Measurements from ENCODE around the gene UBE3B. TPM values are rescaled to one million over a fixed set of nuclear protein-coding genes. Genes with fewer than 3 reads are reported as not detected.
"Not testable (repeated sequence)": the region's sequence is repeated elsewhere in the genome, so short reads cannot be mapped to it uniquely, and the experiment has no call there.

The UBE3B gene
- polyA plus RNA-seq: 23.3 TPM

- Mint-ChIP-seq H3K4me1 (peaks cover 26 to 43% (median 30%) of the 10 kb centered on the region in 3 donors), H3K36me3 (no peaks in the 10 kb centered on the region), H3K27ac (peak within 1 kb of the TSS; percentile 94 to 99 (median 99)), H3K27me3 (no peaks in the 10 kb centered on the region), H3K4me3 (peak within 1 kb of the TSS; percentile 96 to 100 (median 98)), H3K9me3 (no peaks in the 10 kb centered on the region)
These were observed at the start of gene UBE3B, which contains the start of gene KCTD10 for GRCh38 chr12:109477185-109477962. TSS of gene UBE3B (plus strand) at chr12:109477634. CDS start at chr12:109483552, 5,918 bp downstream. TSS of gene KCTD10 (minus strand) at chr12:109477300. CDS start at chr12:109477262, 38 bp downstream.

DNA sequence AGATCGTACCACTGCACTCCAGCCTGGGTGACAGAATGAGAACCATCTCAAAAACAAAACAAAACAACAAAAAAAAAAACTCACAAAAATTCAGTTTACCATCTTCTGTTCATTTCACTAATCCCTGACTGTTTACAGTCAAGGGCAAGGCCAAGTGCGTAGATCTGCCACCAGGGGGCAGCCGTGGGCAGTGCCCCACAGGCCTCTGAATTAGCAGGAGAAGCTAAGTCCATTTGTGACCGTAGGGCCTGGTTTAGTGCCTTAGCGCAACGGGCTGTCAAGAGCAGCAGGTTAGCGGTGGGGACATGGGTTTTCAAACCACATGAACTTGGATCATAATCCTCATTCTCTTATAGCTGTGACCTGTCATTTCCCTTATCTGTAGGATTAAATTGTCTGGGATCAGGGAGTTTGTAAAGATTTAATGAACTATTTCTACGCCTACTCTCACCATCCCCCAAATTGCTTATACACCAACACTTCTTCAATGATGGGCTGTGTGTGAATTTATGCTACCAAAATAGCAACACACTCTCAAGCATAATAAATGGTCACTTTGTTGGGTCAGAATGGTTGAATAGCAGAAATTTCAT lies 49.3 kb upstream of the UBE3B start:
- H3K9me3 Mint-ChIP-seq: peaks cover 0 to 3% (median 0%) of the 10 kb centered on the region in 3 donors
- H3K36me3 Mint-ChIP-seq: peaks cover 2% of the 10 kb centered on the region
- H3K4me1 Mint-ChIP-seq: peaks cover 1 to 4% (median 3%) of the 10 kb centered on the region in 3 donors
- H3K27ac Mint-ChIP-seq: no peak overlapping the region
- no peak overlapping the region for H3K4me3 Mint-ChIP-seq
- H3K27me3 Mint-ChIP-seq: peaks cover 12% of the 10 kb centered on the region

GRCh38 chr12:109428804-109429203 lies 48.6 kb upstream of the UBE3B start:
- H3K27ac Mint-ChIP-seq, H3K9me3 Mint-ChIP-seq, H3K4me1 Mint-ChIP-seq, H3K36me3 Mint-ChIP-seq, H3K4me3 Mint-ChIP-seq: not testable (repeated sequence)
- peaks cover 11% of the 10 kb centered on the region for H3K27me3 Mint-ChIP-seq

DNA sequence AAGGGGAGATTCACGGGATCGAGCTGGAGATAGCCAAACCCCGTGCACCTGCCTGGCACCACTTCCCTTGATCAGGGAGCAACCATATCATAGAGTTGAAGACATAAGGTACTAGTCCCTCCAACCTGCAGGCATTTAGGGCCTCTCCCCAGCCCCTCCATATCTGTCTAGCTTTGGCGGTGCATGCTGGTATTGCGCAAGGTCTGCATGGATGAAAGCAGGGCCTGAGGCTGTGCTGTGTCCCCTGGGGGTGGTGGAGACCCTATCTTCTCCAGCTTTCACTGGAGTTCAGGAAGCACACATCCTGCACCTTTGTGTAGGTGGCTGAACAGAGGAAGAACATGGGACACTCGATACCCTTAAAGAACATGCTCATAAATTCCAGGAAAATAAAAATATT lies 47.2 kb upstream of the UBE3B start:
- Mint-ChIP-seq H3K36me3 (peaks cover 2% of the 10 kb centered on the region), H3K27ac (no peak overlapping the region), H3K4me1 (peaks cover 1 to 6% (median 4%) of the 10 kb centered on the region in 3 donors), H3K4me3 (no peak overlapping the region), H3K9me3 (peaks cover 0 to 3% (median 0%) of the 10 kb centered on the region in 3 donors), H3K27me3 (peaks cover 8% of the 10 kb centered on the region)

DNA sequence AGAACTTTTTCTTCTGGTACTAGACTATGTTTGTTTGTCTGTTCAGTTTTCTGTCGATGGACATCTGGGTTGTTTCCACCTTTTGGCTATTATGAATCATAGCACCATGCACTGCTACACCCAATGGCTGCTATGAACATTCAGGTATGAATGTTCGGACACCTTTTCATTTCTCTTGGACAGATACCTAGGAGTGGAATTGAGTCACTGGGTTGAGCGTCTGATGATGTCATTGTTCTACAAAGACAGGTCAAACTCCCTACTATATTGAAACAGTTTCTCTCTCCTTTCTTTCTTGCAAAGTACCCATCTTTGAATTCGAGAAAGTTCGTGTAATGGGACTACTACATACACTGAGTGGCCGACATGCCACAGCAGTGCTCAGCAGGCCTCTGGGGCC lies 45.0 kb upstream of the UBE3B start:
- Mint-ChIP-seq H3K4me1 (peaks cover 1 to 6% (median 4%) of the 10 kb centered on the region in 3 donors), H3K27me3 (peaks cover 5% of the 10 kb centered on the region), H3K4me3 (no peak overlapping the region), H3K36me3 (peaks cover 2% of the 10 kb centered on the region), H3K27ac (no peak overlapping the region), H3K9me3 (peaks cover 0 to 3% (median 0%) of the 10 kb centered on the region in 3 donors)

GRCh38 chr12:109432842-109433304 lies 44.6 kb upstream of the UBE3B start:
- H3K4me3 Mint-ChIP-seq: peak overlapping the region in 2 of 4 donors; percentile 29 to 43
- peaks cover 0 to 3% (median 0%) of the 10 kb centered on the region in 3 donors for H3K9me3 Mint-ChIP-seq
- peaks cover 5% of the 10 kb centered on the region for H3K27me3 Mint-ChIP-seq
- peaks cover 2% of the 10 kb centered on the region for H3K36me3 Mint-ChIP-seq
- peak overlapping the region in 1 of 3 donors; percentile 1 for H3K27ac Mint-ChIP-seq
- H3K4me1 Mint-ChIP-seq: peaks cover 1 to 6% (median 4%) of the 10 kb centered on the region in 3 donors

GRCh38 chr12:109433618-109434017 lies 43.8 kb upstream of the UBE3B start:
- peaks cover under 1% of the 10 kb centered on the region for H3K36me3 Mint-ChIP-seq
- H3K27ac Mint-ChIP-seq: no peak overlapping the region
- H3K4me1 Mint-ChIP-seq: peaks cover 1 to 4% (median 4%) of the 10 kb centered on the region in 3 donors
- H3K27me3 Mint-ChIP-seq: peaks cover 5% of the 10 kb centered on the region
- peaks cover 0 to 3% (median 0%) of the 10 kb centered on the region in 3 donors for H3K9me3 Mint-ChIP-seq
- H3K4me3 Mint-ChIP-seq: no peak overlapping the region

GRCh38 chr12:109434582-109434981 lies 42.9 kb upstream of the UBE3B start:
- no peak overlapping the region for H3K27ac Mint-ChIP-seq
- no peaks in the 10 kb centered on the region for H3K36me3 Mint-ChIP-seq
- no peak overlapping the region for H3K4me3 Mint-ChIP-seq
- H3K4me1 Mint-ChIP-seq: peaks cover 1 to 4% (median 4%) of the 10 kb centered on the region in 3 donors
- peaks cover 0 to 3% (median 0%) of the 10 kb centered on the region in 3 donors for H3K9me3 Mint-ChIP-seq
- H3K27me3 Mint-ChIP-seq: peaks cover 5% of the 10 kb centered on the region

DNA sequence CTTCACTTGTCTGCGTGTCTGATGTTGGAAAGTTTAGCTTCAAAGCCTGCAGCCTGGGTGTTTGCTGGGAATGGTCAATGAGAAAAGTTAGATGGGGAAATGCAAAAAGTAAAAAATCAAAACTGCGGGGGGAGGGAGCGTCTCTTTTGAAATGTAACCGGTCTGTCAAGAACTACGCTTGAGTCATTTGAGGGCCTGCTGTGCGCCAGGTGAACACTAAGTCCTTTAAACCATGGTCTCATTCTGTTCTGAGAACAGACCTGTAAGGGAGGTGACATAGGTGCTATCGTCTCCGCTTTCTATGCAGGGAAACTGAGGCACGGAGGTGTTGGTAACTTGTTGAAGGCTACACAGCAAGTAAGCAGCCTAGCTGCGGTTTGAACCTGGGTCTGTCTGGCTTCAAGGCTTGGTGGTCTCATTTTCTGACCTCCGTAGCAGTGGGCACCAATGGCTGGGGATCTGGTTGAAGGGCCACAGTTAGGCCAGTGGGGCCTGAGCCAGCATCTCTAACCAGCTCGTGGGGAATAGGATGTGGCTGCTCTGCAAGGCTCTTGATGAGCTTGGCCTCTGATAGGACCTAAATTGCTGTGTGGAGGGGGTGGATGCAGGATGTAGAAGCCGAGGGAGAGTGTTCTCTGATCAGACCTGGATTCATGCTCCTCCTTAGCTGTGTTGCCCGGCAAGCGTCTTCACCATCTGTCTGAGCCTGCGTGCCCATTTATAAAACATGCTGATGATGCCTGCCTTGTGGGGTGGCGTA lies 41.8 kb upstream of the UBE3B start:
- Mint-ChIP-seq H3K4me1 (peaks cover 1 to 4% (median 4%) of the 10 kb centered on the region in 3 donors), H3K27me3 (peaks cover 5% of the 10 kb centered on the region), H3K4me3 (no peak overlapping the region), H3K9me3 (no peaks in the 10 kb centered on the region), H3K27ac (no peak overlapping the region), H3K36me3 (no peaks in the 10 kb centered on the region)

GRCh38 chr12:109436188-109436560 lies 41.3 kb upstream of the UBE3B start:
- Mint-ChIP-seq H3K27me3 (peaks cover 5% of the 10 kb centered on the region), H3K4me1 (peaks cover 1 to 4% (median 4%) of the 10 kb centered on the region in 3 donors), H3K4me3 (no peak overlapping the region), H3K9me3 (no peaks in the 10 kb centered on the region), H3K27ac (no peak overlapping the region), H3K36me3 (no peaks in the 10 kb centered on the region)

- Mint-ChIP-seq H3K9me3 (no peaks in the 10 kb centered on the region), H3K27me3 (no peaks in the 10 kb centered on the region), H3K4me3 (no peak overlapping the region), H3K27ac (no peak overlapping the region), H3K36me3 (no peaks in the 10 kb centered on the region), H3K4me1 (no peaks in the 10 kb centered on the region)
These were observed 38.3 kb upstream of the UBE3B start for GRCh38 chr12:109439181-109439580.

DNA sequence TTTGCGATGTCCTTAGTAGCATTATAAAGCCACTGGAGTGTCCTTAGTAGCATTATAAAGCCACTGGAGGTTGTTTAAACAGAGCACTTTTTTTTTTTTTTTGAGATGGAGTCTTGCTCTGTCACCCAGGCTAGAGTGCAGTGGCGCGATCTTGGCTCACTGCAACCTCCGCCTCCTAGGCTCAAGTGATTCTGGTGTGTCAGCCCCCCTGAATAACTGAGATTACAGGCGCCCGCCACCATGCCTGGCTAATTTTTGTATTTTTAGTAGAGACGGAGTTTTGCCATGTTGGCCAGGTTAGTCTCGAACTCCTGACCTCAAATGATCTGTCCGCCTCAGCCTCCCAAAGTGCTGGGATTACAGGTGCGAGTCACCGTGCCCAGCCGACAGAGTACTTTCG lies 37.5 kb upstream of the UBE3B start:
- not testable (repeated sequence) for H3K9me3 Mint-ChIP-seq, H3K27me3 Mint-ChIP-seq, H3K4me3 Mint-ChIP-seq, H3K36me3 Mint-ChIP-seq, H3K4me1 Mint-ChIP-seq, H3K27ac Mint-ChIP-seq

- no peaks in the 10 kb centered on the region for H3K27me3 Mint-ChIP-seq
- H3K9me3 Mint-ChIP-seq: no peaks in the 10 kb centered on the region
- H3K27ac Mint-ChIP-seq: no peak overlapping the region
- no peaks in the 10 kb centered on the region for H3K4me1 Mint-ChIP-seq
- no peak overlapping the region for H3K4me3 Mint-ChIP-seq
- no peaks in the 10 kb centered on the region for H3K36me3 Mint-ChIP-seq
These were observed 36.5 kb upstream of the UBE3B start for GRCh38 chr12:109440851-109441490.

GRCh38 chr12:109443794-109444193 lies 33.6 kb upstream of the UBE3B start:
- no peak overlapping the region for H3K4me3 Mint-ChIP-seq
- H3K9me3 Mint-ChIP-seq: no peaks in the 10 kb centered on the region
- no peaks in the 10 kb centered on the region for H3K27me3 Mint-ChIP-seq
- H3K4me1 Mint-ChIP-seq: no peaks in the 10 kb centered on the region
- H3K36me3 Mint-ChIP-seq: no peaks in the 10 kb centered on the region
- no peak overlapping the region for H3K27ac Mint-ChIP-seq

Data from IgD-negative memory B cell (primary cell).